Stimulated activated CD4-positive, alpha-beta T cell treated with anti-CD3 and anti-CD28 coated beads, Interleukin-15, amount 100 ng/mL, for 48 hours (primary cell): Measurements from ENCODE around the gene PILRA.
A peak's percentile ranks its signal among the peaks of the same experiment; 100 is the strongest.
"Not testable (repeated sequence)": the region's sequence is repeated elsewhere in the genome, so short reads cannot be mapped to it uniquely, and the experiment has no call there.

Experiments used
- DNase-seq, 2 donors: peaks; one replicate each; pipeline ENCODE4 v3.0.0-alpha.2; 2020; ENCODE audit warnings: low read depth in 2 of 2

PILRA gene

DNA sequence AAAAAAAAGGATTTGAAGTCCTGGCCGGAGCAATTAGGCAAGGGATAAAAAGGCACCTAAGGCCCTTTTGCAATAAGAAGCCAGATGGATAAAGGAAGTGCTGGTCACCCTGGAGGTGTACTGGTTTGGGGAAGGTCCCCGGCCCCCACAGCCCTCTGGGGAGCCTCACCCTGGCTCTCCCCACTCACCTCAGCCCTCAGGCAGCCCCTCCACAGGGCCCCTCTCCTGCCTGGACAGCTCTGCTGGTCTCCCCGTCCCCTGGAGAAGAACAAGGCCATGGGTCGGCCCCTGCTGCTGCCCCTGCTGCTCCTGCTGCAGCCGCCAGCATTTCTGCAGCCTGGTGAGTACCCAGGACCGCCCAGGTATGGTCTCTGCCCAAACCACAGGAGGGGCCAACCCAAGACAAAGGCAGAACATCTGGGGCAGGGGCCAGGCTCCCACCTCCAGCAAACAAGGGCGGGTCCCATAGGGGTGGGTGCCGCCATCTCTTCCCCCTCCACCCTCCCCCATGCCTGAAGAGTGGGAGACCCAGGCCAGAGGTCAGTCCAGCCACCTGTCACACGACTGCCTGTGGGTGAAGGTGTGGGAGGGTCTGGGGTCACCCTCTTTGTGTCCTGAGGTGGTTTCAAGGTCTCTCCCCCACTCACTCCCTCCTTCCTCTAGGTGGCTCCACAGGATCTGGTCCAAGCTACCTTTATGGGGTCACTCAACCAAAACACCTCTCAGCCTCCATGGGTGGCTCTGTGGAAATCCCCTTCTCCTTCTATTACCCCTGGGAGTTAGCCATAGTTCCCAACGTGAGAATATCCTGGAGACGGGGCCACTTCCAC is 15.0 kb upstream of the PILRA start, which contains the start of gene PILRB:
PILRB (plus strand) TSS at position 91 of the 830 bp plus-strand sequence; CDS start at position 277, 186 bp downstream.
- DNase-seq = no peak

DNA sequence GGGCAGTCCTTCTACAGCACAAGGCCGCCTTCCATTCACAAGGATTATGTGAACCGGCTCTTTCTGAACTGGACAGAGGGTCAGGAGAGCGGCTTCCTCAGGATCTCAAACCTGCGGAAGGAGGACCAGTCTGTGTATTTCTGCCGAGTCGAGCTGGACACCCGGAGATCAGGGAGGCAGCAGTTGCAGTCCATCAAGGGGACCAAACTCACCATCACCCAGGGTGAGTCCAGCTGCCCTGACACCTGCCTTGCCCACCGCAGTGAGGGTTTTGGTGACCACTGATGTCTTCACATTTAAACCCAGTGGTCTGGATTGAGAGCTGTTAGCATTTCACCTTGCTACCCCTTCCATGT is 14.5 kb upstream of the PILRA start:
- DNase-seq = no peak

- no peak for DNase-seq
These were observed 13.0 kb upstream of the PILRA start for GRCh38 chr7:100360135-100360854.

DNA sequence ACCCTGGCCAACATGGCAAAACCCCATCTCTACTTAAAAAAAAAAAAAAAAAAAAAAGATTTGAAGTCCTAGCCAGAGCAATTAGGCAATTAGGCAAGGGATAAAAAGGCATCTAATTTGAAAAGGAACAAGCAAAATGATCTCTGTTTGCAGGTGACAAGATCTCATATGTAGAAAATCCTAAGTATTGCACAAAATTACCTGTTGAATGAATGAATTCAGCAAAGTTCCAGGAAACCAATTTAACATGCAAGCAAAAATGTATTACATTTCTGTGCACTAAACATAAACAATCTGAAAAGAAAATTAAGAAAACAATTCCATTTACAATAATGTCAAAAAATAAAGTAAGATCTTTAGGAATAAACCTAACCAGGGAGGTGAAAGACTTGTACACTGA is 10.2 kb upstream of the PILRA start:
- no peak for DNase-seq

GRCh38 chr7:100363797-100364196 is 9.5 kb upstream of the PILRA start:
- DNase-seq = not testable (repeated sequence)

- no peak for DNase-seq
These were observed 8.8 kb upstream of the PILRA start for GRCh38 chr7:100364480-100364879.

- DNase-seq = not testable (repeated sequence)
These were observed 7.3 kb upstream of the PILRA start for GRCh38 chr7:100365998-100366367.

DNA sequence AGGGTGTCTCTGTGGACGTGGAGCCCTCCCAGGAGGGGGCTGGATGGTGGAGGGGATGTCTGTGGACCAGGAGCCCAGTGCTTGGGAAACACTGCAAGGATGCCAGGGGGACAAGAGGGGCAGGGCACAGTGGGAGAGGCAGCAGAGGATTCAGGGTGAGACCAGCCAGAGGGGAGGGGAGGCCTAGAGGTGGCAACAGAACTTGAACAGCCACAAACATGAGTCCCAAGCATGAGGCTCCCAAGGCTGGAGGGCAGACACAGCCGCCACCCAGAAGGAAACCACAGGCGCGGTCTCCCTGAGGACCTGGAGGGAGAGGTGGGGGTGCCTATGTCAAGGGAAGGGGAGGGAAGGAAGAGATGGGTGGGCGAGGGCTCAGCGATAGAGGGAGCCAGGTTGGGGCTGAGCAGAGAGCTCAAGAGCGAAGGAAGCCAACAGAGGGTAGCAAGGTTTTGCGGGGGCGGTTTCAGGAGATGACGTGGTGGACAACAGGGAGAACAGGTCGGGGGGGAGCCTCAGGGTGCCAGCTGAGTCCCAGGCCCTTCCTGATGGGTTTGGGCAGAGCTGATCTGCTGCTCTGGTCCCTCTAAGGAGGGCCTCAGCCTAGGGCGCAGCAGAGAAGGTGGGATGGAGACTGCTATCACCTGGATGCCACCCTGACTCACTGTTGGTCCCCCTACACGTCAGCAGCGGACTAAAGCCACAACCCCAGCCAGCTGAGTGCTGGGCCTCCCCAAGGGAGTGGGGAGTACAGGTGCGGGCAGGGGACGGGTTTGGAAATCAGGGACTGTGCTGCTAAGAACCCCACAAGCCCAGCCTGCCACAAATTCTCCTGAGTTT is 6.7 kb upstream of the PILRA start:
- peak in 1 of 2 donors; percentile 33 for DNase-seq

GRCh38 chr7:100367251-100367620 is 6.1 kb upstream of the PILRA start:
- DNase-seq = no peak

GRCh38 chr7:100367676-100368613 is 5.3 kb upstream of the PILRA start:
- no peak for DNase-seq

DNA sequence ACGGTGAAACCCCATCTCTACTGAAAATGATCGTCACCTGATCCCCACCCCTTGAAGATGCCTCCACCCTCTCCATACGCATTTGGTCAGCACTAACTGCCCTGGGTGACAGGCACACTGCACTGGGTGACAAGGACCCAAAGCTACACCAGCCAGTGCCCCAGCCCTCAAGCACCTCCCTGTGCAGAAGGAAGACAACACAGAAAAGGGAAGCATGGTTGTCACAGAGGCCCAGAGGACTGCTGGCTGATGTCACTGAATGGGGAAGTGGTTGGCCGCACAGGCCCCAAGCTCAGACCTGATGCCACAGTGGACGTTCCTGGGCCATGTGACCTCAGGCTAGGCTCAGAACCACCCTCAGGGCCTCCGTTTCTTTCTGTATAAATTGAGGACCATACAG is 4.2 kb upstream of the PILRA start:
- DNase-seq = no peak

GRCh38 chr7:100370303-100370702 is 3.0 kb upstream of the PILRA start:
- no peak for DNase-seq

DNA sequence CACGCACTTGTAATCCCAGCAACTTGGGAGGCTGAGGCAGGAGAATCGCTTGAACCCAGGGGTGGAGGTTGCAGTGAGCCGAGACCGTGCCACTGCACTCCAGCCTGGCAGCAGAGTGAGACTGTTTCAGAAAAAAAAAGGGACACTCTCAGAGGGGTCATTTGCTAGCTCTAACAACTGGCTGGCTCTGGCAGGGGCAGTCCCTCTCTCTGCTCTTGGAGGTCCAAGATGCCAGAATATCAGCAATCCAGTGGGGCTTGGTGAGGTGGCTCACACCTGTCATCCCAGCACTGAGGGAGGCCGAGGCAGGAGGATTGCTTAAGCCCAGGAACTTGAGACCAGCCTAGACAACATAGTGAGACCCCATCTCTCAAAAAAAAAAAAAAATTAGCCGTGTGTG is 2.5 kb upstream of the PILRA start:
- DNase-seq = no peak

GRCh38 chr7:100371561-100372171 is 1.6 kb upstream of the PILRA start:
- no peak for DNase-seq

GRCh38 chr7:100372256-100372655 is 1.0 kb upstream of the PILRA start:
- no peak for DNase-seq

- DNase-seq = no peak
These were observed 593 bp upstream of the PILRA start for GRCh38 chr7:100372694-100373093.

DNA sequence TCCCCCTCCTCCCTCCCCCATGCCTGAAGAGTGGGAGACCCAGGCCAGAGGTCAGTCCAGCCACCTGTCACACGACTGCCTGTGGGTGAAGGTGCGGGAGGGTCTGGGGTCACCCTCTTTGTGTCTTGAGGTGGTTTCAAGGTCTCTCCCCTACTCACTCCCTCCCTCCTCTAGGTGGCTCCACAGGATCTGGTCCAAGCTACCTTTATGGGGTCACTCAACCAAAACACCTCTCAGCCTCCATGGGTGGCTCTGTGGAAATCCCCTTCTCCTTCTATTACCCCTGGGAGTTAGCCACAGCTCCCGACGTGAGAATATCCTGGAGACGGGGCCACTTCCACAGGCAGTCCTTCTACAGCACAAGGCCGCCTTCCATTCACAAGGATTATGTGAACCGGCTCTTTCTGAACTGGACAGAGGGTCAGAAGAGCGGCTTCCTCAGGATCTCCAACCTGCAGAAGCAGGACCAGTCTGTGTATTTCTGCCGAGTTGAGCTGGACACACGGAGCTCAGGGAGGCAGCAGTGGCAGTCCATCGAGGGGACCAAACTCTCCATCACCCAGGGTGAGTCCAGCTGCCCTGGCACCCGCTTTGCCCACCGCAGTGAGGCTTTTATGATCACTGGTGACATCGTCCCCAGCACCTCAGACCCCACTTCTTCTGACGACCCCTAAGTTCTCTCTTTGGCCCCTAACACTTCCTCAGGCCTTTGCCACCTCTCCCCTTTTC is 747 bp downstream of the PILRA start:
- DNase-seq = not testable (repeated sequence)

- DNase-seq = no peak
These were observed 1.3 kb downstream of the PILRA start for GRCh38 chr7:100374601-100375000.

- no peak for DNase-seq
These were observed 2.8 kb downstream of the PILRA start for GRCh38 chr7:100376066-100376465.

- DNase-seq = no peak
These were observed 4.9 kb downstream of the PILRA start for GRCh38 chr7:100378114-100378755.
